ENCODE measurements around the gene GLIPR1L1. TPM values are rescaled to one million over a fixed set of nuclear protein-coding genes. Genes with fewer than 3 reads are reported as not detected.

GLIPR1L1 gene
- total RNA-seq, 4 donors from 2014 or later = not detected

DNA sequence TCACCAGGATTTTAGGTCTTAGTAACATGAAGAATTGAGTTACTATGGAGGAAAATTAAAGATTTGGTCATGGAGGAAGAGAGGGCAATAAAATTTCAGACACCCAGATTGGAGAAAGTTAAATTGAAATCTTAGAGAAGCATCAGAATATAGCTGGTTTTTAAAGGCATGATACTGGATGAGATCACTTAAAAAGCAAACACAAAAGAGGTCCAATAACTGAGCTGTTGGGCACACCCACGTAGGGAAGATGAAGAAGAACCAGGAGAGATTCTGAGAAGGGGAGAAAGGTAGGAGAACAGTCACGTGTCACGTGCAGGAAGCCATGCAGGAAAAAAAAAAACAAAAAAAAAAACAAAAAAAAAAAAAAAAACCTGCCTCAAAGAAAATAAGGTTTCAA, 23.1 kb upstream of the GLIPR1L1 start:
- TF ChIP-seq CTCF (IDR thresholded peaks at IDR 0.05) (no peak), POLR2A (IDR thresholded peaks at IDR 0.05) (no peak)

GRCh38 chr12:75315518-75315917, 19.0 kb upstream of the GLIPR1L1 start:
- Histone ChIP-seq H3K27ac (no peak overlapping the region), H3K9me3 (no peaks in the 10 kb centered on the region), H3K36me3 (no peaks in the 10 kb centered on the region), H3K4me3 (no peak overlapping the region), H3K27me3 (no peaks in the 10 kb centered on the region), H3K4me1 (no peaks in the 10 kb centered on the region)
- TF ChIP-seq CTCF (IDR thresholded peaks at IDR 0.05) (no peak), POLR2A (IDR thresholded peaks at IDR 0.05) (no peak)
- DNase-seq = no peak

More for the DNA sequence above, 23.1 kb upstream of the GLIPR1L1 start:
- Histone ChIP-seq H3K27me3 (no peaks in the 10 kb centered on the region), H3K4me1 (no peaks in the 10 kb centered on the region), H3K36me3 (no peaks in the 10 kb centered on the region), H3K27ac (no peak overlapping the region), H3K4me3 (no peak overlapping the region), H3K9me3 (no peaks in the 10 kb centered on the region)
- no peak for DNase-seq

GRCh38 chr12:75317784-75318183, 16.7 kb upstream of the GLIPR1L1 start:
- Histone ChIP-seq H3K4me1 (no peaks in the 10 kb centered on the region), H3K27ac (no peak overlapping the region), H3K9me3 (no peaks in the 10 kb centered on the region), H3K36me3 (no peaks in the 10 kb centered on the region), H3K27me3 (no peaks in the 10 kb centered on the region), H3K4me3 (no peak overlapping the region)
- no peak for TF ChIP-seq CTCF (IDR thresholded peaks at IDR 0.05)
- no peak for TF ChIP-seq POLR2A (IDR thresholded peaks at IDR 0.05)
- DNase-seq = no peak

DNA sequence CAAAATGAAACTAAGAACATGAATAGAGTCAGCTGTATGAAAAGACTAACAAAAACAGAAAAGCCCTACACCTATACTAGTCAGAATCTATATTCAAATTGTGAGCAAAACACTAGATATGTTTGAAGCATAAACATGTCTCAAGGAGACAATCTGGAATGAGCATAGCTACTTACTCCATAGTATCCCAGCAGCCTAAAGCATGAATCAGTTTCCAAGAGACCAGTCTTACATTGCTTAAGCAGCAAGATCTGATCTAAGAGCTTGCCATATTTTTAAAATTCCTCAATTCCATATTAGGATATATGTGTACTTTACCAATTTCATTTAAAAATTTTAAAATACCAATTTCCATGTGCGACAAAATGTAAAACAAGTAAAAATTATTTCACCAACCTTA, 12.0 kb upstream of the GLIPR1L1 start:
- Histone ChIP-seq H3K27ac (no peak overlapping the region), H3K4me3 (no peak overlapping the region), H3K36me3 (no peaks in the 10 kb centered on the region), H3K9me3 (no peaks in the 10 kb centered on the region), H3K4me1 (no peaks in the 10 kb centered on the region), H3K27me3 (no peaks in the 10 kb centered on the region)
- no peak for DNase-seq
- no peak for TF ChIP-seq POLR2A (IDR thresholded peaks at IDR 0.05)
- TF ChIP-seq CTCF (IDR thresholded peaks at IDR 0.05) = no peak

DNA sequence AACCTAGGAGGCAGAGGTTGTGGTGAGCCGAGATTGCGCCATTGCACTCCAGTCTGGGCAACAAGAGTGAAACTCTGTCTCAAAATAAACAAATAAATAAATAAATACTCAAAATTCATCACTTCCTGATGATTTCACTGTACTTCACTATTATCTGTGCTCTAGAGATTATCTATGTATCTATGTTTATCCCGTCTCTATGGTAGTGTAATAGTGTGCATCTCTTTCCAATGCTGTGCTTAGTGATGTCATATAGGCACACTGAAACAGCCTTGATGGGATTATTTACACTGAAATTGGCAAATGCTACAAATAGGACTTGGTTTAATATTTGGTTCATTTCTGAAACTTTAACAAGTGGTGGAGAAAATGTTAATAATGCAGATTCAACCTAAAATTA, 10.8 kb upstream of the GLIPR1L1 start:
- Histone ChIP-seq H3K27me3 (no peaks in the 10 kb centered on the region), H3K4me1 (no peaks in the 10 kb centered on the region), H3K27ac (no peak overlapping the region), H3K4me3 (no peak overlapping the region), H3K9me3 (no peaks in the 10 kb centered on the region), H3K36me3 (no peaks in the 10 kb centered on the region)
- no peak for DNase-seq
- TF ChIP-seq POLR2A (IDR thresholded peaks at IDR 0.05) (no peak), CTCF (IDR thresholded peaks at IDR 0.05) (no peak)

- Histone ChIP-seq H3K9me3 (no peaks in the 10 kb centered on the region), H3K27me3 (no peaks in the 10 kb centered on the region), H3K27ac (no peak overlapping the region), H3K4me3 (no peak overlapping the region), H3K36me3 (no peaks in the 10 kb centered on the region), H3K4me1 (no peaks in the 10 kb centered on the region)
- DNase-seq = no peak
- no peak for TF ChIP-seq CTCF (IDR thresholded peaks at IDR 0.05)
- no peak for TF ChIP-seq POLR2A (IDR thresholded peaks at IDR 0.05)
Measured at GRCh38 chr12:75327642-75328041, 6.8 kb upstream of the GLIPR1L1 start.
